Measurements from ENCODE around the gene OTUD3. TPM values are rescaled to one million over a fixed set of nuclear protein-coding genes. Genes with fewer than 3 reads are reported as not detected.

The OTUD3 gene
- total RNA-seq, 4 donors from 2014 or later: 5.8 to 8.2 (median 6.7) TPM

DNA sequence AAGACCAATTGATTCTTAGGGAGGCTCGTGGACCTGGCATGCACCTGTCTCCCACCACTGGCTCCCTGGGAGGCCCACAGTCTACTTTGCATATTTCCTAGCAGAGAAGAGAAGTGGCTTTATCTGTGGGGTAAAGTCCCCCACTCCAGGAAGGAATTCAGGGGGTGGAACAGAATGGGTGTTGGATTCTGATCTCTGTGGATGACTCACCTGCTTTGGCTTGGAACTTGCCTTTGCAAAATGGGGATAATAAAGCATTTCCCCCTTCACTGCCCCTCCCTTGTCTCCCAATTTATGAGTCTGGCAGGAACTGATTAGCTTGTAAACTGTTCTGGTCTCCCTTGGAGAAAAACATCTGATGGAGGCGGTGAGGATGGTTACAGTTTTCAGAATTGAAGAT lies 21.2 kb upstream of the OTUD3 start:
- intact Hi-C loops (cut with DNase I): no loop called here
- DNase-seq: no peak
- Histone ChIP-seq H3K4me3 (replicated peaks in 1 of 3) (no peak overlapping the region), H3K27ac (no peak overlapping the region), H3K27me3 (no peaks in the 10 kb centered on the region), H3K9me3 (no peaks in the 10 kb centered on the region), H3K36me3 (no peaks in the 10 kb centered on the region), H3K4me1 (no peaks in the 10 kb centered on the region)
- 79 to 82% methylated on average over 2 of the region's 2 CpGs for WGBS, 2 donors
- no peak for TF ChIP-seq POLR2A (IDR thresholded peaks at IDR 0.05)
- TF ChIP-seq, protein P1, sequence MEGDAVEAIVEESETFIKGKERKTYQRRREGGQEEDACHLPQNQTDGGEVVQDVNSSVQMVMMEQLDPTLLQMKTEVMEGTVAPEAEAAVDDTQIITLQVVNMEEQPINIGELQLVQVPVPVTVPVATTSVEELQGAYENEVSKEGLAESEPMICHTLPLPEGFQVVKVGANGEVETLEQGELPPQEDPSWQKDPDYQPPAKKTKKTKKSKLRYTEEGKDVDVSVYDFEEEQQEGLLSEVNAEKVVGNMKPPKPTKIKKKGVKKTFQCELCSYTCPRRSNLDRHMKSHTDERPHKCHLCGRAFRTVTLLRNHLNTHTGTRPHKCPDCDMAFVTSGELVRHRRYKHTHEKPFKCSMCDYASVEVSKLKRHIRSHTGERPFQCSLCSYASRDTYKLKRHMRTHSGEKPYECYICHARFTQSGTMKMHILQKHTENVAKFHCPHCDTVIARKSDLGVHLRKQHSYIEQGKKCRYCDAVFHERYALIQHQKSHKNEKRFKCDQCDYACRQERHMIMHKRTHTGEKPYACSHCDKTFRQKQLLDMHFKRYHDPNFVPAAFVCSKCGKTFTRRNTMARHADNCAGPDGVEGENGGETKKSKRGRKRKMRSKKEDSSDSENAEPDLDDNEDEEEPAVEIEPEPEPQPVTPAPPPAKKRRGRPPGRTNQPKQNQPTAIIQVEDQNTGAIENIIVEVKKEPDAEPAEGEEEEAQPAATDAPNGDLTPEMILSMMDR (IDR thresholded peaks at IDR 0.05): no peak

DNA sequence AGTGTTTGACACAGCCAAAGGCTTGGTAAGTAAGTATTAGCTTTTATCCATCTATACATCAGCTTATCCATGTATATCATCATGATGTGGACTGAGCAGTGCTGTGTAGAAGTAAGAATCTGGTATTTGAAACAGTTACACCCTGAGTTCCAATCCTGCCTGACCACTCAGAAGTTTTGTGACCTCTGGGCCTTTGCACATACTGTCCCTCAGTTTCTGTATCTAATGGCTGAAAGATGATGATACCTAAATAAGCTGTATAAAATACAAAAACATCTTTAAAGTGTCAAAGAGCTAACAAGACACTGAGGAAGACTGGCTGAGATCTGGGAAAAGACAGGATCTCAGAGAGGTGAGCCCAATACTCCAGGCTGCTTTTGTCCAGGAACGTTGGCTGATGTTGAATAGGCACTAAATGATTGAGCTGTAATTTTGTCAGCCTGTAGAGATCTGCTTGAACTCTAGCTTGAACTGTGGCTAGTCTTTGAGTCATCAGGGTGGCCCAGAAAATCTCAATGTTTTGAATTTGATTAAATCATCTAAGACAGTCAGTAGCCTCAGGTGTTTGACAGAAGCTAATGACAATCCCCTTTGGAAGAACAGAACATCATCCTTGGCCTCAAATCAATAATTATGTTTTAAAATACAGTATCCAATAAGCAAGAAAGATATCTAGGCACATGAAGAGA lies 20.2 kb upstream of the OTUD3 start:
- no peaks in the 10 kb centered on the region for H3K9me3 ChIP-seq
- WGBS, 2 donors: 83 to 92% methylated on average over 1 of the region's 1 CpG
- intact Hi-C loops (cut with DNase I): no loop called here
- no peaks in the 10 kb centered on the region for H3K27me3 ChIP-seq
- H3K4me1 ChIP-seq: no peaks in the 10 kb centered on the region
- H3K36me3 ChIP-seq: no peaks in the 10 kb centered on the region
- TF ChIP-seq, protein P1 (IDR thresholded peaks at IDR 0.05): no peak
- TF ChIP-seq POLR2A (IDR thresholded peaks at IDR 0.05): no peak
- no peak for DNase-seq
- no peak overlapping the region for H3K4me3 ChIP-seq (replicated peaks in 1 of 3)
- H3K27ac ChIP-seq: no peak overlapping the region

DNA sequence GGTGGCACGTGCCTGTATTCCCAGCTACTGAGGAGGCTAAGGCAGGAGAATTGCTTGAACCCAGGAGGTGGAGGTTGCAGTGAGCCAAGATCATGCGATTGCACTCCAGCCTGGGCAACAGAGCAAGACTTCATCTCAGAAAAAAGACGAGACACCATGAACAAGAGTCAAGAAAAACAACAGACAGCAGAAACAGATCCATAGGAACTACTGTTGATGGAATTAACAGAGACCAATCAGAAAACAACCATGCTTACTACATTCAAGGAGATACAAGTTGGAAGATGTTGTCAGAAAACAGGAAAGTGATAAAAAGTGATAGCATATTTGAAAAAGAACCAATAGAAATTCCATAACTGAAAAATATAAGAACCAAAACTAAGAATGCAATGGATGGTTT lies 19.3 kb upstream of the OTUD3 start:
- WGBS, 2 donors: 86 to 87% methylated on average over 3 of the region's 3 CpGs
- TF ChIP-seq, protein P1 (IDR thresholded peaks at IDR 0.05): no peak
- Histone ChIP-seq H3K9me3 (no peaks in the 10 kb centered on the region), H3K4me3 (replicated peaks in 1 of 3) (no peak overlapping the region), H3K36me3 (no peaks in the 10 kb centered on the region), H3K4me1 (no peaks in the 10 kb centered on the region), H3K27me3 (no peaks in the 10 kb centered on the region), H3K27ac (no peak overlapping the region)
- DNase-seq: no peak
- intact Hi-C loops (cut with DNase I): no loop called here

DNA sequence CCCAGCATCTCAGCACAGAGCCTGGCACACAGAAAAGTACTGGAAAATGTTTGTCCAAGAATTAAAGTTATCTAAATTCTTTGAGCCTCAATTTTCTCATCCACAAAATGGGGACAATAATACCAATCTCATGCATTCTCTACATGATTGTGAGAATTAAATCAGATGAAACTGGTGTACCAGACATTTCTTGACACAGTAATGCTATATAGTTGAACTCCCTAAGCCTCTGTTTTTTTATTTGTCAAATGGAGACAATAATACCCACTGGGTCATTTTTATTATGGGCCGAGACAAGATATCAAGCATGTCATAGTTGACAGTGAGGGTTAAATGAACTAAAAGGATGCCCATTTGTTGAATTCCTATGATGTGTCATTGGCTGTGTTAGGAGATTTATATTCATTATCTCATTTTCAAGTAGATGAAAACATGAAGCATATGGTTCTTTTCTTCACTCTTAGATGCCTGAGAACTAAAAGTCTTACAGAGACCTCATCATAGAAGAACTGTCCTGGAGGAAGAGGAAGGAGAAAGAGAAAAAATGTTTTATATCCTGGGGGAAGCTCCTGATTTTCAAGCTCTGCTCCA lies 17.5 kb upstream of the OTUD3 start:
- Histone ChIP-seq H3K27ac (no peak overlapping the region), H3K9me3 (no peaks in the 10 kb centered on the region), H3K27me3 (no peaks in the 10 kb centered on the region), H3K36me3 (no peaks in the 10 kb centered on the region), H3K4me1 (no peaks in the 10 kb centered on the region), H3K4me3 (replicated peaks in 1 of 3) (no peak overlapping the region)
- 90 to 96% methylated on average over 1 of the region's 1 CpG for WGBS, 2 donors
- no peak for TF ChIP-seq POLR2A (IDR thresholded peaks at IDR 0.05)
- TF ChIP-seq, protein P1 (IDR thresholded peaks at IDR 0.05): no peak
- intact Hi-C loops (cut with DNase I): no loop called here
- DNase-seq: no peak

DNA sequence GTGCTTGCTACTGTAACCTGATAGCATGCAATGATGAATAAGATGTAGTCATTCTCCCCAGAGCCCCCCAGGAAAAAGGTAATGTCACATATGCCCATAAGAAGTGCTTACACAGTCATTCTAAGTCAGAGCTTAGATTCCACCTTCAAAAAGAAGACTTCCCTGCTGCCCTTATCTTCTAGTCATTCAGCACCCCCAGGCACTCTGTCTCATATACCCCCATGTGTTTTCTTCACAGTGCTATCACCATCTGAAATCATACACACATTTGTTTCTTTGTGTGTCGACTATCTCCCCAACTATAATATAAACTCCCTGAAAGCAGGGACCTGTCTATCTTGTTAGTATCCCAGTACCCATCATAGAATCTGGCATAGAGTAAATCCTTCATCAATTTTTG lies 16.2 kb upstream of the OTUD3 start:
- Histone ChIP-seq H3K36me3 (no peaks in the 10 kb centered on the region), H3K4me3 (replicated peaks in 1 of 3) (no peak overlapping the region), H3K27me3 (no peaks in the 10 kb centered on the region), H3K27ac (no peak overlapping the region), H3K9me3 (no peaks in the 10 kb centered on the region), H3K4me1 (no peaks in the 10 kb centered on the region)
- 92 to 93% methylated on average over 1 of the region's 1 CpG for WGBS, 2 donors
- TF ChIP-seq POLR2A (IDR thresholded peaks at IDR 0.05): no peak
- intact Hi-C loops (cut with DNase I): no loop called here
- DNase-seq: no peak
